ENCODE results near the gene HOXB1.

DNA sequence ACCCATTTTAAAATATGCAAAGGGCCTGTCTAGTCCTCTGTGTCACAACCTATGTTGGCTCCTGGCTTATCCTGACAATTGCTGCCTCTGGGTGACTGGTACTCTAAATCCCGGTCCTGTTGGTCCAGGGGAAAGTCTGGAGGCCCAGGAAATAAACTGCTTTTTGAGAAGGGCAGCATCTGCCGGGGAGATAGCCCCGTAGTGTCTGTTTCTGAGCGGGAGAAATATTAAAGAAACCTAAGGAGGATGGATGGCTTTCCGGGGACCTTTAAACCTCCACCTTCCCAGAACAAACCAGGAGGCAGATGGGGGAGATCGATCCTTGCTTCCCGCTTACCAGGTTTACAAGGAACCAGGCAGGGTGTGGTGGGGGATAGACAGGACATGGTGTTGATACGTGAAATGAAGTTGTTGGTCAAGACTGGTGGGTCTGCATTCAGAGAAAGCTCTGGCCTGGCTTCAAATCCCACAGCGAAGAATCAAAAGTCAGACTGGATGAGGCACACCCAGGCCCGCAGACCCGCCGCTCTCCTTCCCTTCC is 10.3 kb upstream of the HOXB1 start:
- TF ChIP-seq, protein P1, sequence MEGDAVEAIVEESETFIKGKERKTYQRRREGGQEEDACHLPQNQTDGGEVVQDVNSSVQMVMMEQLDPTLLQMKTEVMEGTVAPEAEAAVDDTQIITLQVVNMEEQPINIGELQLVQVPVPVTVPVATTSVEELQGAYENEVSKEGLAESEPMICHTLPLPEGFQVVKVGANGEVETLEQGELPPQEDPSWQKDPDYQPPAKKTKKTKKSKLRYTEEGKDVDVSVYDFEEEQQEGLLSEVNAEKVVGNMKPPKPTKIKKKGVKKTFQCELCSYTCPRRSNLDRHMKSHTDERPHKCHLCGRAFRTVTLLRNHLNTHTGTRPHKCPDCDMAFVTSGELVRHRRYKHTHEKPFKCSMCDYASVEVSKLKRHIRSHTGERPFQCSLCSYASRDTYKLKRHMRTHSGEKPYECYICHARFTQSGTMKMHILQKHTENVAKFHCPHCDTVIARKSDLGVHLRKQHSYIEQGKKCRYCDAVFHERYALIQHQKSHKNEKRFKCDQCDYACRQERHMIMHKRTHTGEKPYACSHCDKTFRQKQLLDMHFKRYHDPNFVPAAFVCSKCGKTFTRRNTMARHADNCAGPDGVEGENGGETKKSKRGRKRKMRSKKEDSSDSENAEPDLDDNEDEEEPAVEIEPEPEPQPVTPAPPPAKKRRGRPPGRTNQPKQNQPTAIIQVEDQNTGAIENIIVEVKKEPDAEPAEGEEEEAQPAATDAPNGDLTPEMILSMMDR (IDR thresholded peaks at IDR 0.05), result no peak
- no peak for TF ChIP-seq POLR2AphosphoS5 (IDR thresholded peaks at IDR 0.05)

All from upper lobe of left lung (tissue), 4 donors.